CD4-positive, alpha-beta T cell treated with Interleukin-6 at 100 ng/mL for 8 hours (primary cell): ENCODE data around the gene ANKRD12.
A peak's percentile ranks its signal among the peaks of the same experiment; 100 is the strongest.
"Not testable (repeated sequence)": the region's sequence is repeated elsewhere in the genome, so short reads cannot be mapped to it uniquely, and the experiment has no call there.

Experiments used
- DNase-seq: peaks from one replicate; pipeline ENCODE4 v3.0.0-alpha.2; 2020; ENCODE audit warnings: mixed read lengths, low spot score

The ANKRD12 gene

DNA sequence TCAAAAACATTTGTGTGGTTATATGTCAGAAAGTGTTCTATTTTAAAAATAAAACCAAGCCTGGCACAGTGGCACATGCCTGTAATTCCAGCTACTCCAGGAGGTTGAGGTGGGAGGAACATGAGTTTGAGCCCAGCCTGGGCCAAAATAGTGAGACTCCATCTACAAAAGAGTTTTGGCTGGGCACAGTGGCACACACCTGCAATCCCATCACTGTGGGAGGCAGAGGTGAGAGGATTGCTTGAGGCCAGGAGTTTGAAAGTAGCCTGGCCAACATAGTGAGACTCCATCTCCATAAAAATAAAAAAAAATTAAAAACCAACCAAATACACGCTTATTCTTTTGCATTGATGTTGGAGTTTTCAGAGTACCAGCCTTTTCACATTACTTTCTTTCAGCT is 9.6 kb downstream of the ANKRD12 start:
- DNase-seq: no peak

DNA sequence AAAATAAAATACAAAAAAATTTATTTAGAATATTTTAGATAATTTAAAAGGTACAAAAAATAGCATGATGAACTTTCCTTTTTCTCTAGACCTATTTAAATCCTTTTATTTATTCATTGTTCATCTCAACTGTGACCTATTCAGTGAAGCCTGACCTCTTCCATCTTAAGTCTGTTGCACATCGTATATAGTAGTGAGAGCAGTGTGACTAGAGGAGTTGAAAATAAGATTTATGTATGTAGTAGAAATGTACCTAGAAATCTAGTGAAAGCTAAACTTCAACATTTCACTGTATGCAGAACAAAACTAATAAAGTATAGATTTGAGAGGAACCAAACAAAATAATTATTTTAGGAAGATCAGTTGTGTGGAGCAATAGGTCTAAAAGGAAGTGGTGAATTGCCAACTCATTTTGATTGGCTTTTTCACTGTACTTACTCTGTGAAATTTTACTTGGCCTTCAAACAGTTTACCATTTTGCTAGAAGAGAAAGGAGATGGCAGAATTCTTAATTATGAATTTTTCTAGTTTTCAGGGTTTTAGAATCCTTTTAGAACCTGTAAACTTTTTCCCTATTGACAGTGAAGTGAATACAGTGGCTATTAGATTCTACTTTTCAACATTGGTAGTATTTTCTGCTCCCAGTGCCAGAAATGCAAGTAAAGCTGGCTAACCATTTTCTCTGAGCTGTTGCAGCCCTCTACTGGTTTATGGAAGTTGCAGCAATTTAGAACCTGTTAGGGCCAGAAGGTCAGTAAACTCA is 11.0 kb downstream of the ANKRD12 start:
- peak; percentile 63 for DNase-seq

DNA sequence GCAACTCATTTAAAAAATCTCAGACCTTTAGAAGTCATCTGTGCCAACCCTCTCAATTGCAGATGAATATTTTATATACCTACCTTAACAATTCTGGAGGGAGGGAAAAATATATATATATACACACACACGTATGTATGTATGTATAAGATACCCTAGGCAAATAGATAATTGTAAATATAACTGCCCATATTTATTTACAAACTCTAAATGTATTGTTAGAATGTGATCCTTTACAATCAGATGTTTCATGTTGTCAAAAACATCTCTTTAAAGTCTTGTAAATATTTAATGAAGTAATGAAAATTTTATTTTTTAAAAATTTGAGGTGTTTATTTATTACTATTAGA is 11.6 kb downstream of the ANKRD12 start:
- DNase-seq: no peak

DNA sequence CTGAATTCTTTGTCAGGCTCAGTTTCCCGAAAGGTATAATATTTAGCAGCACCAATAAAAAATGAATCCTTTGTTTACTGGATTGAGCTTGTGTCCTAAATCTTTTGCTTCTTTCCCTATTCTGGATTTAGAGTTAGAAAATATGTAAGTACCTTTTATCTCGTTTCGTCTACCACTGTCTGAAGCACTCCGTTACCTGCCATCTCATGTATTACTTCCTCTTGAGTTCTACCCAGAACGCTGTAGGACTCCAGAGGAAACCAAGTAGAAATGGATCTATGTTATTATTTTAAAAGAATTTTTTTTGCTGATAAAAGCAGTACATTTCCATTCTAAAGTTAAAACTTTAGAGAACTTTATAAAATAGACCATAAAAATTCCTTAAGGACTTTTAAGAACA is 13.5 kb downstream of the ANKRD12 start:
- no peak for DNase-seq

DNA sequence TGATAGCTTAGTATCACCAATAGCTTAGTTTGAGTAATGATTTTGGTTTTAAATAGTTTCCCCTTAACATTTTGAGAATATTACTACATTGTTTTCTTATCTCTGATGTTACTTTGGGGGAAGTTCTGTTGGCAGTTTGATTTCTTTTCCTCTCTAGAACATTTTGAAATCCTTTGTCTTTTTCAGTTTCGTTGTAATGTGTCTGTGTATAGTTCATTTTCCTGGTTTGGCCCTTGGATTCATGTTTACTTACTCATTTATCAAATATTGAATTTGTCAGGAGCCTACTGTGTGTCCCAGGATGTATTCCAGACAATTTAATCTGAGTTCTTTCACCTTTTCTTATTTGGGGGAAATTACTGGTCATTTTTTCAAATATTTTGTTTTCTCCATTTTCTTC is 16.7 kb downstream of the ANKRD12 start:
- no peak for DNase-seq

DNA sequence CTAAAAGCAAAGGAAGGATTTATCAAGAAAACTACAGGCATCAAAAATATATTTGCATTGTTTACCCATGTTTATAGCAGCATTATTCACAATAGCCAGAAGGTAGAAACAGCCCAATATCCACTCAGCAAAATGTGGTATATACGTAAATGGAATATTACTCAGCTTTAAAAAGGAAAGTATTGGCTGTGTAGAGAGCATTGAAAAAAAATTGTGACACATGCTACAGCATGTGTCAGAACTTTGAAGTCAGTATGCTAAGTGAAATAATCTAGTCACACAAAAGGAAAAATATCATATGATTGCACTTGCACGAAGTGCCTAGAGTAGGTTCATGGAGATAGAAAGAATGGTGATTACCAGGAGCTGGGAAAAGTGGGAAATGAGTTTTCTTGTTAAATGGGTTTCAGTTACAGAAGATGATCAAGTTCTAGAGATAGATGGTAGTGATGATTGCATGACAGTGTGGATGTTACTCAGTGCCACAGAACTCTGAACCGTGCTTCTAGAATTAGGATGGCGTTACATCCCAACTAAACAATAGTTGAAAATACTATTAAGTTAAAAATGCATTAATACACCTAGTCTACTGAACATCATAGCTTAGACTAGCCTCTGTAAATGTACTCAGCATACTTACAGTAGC is 20.1 kb downstream of the ANKRD12 start:
- no peak for DNase-seq

DNA sequence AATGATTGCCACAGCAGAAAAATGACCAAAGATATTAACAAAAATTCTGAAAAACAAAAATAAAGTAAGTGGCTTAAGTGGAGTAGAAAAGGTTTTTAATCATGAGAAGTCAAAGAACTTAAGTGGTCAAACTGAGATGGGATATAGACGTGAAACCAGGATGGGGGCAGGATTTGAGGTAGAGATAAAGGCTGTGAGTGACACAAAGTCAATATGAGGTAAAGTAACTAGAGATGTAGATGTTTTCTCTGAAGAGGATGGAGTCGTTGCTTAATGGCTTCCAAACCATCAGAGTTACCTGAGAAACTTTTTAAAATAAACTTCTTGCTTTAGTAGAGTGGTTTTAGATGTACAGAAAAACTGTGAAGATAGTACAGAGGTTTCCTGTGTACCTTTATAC is 21.2 kb downstream of the ANKRD12 start:
- no peak for DNase-seq

DNA sequence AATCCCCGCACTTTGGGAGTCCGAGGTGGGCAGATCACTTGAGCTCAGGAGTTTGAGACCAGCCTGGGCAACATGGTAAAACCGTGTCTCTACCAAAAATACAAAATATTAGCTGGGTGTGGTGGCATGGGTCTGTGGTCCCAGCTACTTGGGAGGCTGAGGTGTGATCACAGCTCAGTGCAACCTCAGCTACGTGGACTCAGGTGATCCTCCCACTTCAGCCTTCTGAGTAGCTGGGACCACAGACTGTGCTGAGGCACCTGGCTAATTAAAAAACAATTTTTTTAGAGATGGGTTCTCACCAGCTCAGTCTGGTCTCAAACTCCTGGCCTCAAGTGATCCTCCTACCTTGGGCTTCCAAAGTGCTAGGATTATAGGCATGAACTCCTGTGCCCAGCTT is 23.4 kb downstream of the ANKRD12 start:
- DNase-seq: no peak

DNA sequence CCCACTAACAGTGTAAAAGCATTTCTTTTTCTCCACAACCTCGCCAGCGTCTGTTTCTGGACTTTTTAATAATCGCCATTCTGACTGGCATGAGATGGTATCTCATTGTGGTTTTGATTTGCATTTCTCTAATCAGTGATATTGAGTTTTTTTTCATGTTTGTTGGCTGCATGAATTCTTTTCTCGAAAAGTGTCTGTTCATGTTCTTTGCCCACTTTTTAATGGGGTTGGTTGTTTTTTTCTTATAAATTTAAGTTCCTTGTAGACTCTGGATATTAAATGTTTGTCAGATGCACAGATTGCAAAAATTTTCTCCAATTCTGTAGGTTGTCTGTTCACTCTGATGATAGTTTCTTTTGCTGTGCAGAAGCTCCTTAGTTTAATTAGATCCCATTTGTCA is 26.1 kb downstream of the ANKRD12 start:
- not testable (repeated sequence) for DNase-seq

DNA sequence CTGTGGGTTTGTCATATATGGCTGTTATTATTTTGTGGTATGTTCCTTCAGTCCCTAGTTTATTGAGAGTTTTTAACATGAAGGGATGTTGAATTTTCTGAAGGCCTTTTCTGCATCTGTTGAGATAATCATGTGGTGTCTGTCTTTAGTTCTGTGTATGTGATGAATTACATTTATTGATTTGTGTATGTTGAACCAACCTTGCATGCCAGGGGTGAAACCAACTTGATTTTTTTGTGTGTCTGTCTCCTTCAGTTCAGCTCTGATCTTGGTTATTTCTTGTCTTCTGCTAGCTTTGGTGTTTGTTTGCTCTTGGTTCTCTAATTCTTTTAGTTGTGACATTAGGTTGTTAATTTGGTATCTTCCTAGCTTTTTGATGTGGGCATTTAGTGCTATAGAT is 27.6 kb downstream of the ANKRD12 start:
- not testable (repeated sequence) for DNase-seq

DNA sequence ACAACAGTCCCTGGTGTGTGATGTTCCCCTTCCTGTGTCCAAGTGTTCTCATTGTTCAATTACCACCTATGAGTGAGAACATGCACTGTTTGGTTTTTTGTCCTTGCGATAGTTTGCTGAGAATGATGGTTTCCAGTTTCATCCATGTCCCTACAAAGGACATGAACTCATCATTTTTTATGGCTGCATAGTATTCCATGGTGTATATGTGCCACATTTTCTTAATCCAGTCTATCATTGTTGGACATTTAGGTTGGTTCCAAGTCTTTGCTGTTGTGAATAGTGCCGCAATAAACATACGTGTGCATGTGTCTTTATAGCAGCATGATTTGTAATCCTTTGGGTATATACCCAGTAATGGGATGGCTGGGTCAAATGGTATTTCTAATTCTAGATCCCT is 29.3 kb downstream of the ANKRD12 start:
- not testable (repeated sequence) for DNase-seq

DNA sequence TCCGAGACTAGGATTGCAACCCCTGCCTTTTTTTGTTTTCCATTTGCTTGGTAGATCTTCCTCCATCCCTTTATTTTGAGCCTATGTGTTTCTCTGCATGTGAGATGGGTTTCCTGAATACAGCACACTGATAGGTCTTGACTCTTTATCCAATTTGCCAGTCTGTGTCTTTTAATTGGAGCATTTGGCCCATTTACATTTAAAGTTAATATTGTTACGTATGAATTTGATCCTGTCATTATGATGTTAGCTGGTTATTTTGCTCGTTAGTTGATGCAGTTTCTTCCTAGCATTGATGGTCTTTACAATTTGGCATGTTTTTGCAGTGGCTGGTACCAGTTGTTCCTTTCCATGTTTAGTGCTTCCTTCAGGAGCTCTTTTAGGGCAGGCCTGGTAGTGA is 32.9 kb downstream of the ANKRD12 start:
- not testable (repeated sequence) for DNase-seq

DNA sequence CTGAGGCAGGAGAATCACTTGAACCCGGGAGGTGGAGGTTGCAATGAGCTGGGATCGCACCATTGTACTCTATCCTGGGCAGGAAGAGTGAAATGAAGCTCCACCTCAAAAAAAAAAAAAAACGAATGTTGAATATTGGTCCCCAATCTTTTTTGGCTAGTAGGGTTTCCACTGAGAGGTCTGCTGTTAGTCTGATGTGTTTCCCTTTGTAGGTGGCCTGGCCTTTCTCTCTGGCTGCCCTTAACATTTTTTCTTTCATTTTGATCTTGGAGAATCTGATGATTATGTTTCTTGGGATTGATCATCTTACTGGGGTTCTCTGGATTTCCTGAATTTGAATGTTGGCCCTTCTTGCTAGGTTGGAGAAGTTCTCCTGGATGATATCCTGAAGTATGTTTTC is 35.3 kb downstream of the ANKRD12 start:
- DNase-seq: not testable (repeated sequence)

DNA sequence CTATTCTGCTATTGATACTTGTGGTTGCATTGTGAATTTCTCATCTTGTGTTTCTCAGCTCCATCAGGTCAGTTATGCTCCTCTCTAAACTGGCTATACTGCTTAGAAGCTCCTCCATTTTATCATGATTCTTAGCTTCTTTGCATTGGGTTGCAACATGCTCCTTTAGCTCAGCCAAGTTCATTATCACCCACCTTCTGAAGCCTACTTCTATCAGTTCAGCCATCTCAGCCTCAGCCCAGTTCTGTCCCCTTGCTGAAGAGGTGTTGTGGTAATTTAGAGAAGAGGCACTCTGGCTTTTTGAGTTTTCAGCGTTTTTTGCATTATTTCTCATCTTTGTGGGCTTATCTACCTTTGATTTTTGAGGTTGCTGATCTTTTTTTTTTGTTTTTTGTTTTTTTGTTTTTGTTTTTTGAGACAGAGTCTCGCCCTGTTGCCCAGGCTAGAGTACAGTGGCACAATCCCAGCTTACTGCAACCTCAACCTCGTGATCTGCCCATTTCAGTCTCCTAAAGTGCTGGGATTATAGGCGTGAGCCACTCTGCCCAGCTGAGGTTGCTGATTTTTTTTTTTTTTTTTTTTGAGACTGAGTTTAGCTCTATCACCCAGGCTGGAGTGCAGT is 36.0 kb downstream of the ANKRD12 start:
- DNase-seq: no peak

DNA sequence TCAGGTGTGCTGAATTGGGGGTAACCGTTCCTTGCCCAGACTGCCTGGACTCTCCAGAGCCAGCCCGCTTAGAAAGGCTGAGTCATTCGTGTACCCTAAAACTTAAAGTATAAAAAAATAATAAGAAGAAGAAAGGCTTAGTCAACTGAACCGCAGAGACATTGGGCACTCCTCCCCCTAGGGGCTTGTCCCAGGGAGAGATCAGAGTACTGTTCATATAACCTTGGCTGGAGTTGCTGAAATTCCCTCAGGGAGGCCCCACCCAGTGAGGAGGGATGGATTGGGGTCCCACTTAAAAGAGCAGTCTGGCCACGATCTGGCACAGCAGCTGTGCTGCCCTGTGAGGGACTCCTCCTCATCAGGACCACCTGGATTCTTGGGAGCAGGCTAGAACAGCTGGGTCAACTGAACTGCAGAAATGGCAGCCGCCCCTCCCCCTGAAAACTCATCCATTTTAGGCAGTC is 37.2 kb downstream of the ANKRD12 start:
- DNase-seq: no peak

DNA sequence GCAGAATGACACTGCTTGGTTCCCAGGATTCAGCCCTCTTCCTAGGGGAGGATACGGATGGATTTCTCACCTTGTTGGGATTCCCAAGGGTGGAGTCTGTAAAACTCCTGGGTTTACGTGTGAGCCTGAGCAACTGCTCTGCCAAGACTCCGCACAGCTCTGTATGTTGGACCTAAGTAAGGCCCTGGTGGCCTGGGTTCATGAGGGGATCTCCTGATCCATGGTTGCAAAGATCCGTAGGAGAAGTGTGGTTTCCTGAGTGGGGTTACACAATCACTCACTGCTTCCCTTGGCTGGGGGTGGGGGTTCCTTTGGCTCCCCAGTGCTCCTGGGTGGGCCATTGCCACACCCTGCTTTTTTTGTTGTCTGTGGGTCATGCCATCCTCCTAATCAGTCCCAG is 37.7 kb downstream of the ANKRD12 start:
- no peak for DNase-seq

DNA sequence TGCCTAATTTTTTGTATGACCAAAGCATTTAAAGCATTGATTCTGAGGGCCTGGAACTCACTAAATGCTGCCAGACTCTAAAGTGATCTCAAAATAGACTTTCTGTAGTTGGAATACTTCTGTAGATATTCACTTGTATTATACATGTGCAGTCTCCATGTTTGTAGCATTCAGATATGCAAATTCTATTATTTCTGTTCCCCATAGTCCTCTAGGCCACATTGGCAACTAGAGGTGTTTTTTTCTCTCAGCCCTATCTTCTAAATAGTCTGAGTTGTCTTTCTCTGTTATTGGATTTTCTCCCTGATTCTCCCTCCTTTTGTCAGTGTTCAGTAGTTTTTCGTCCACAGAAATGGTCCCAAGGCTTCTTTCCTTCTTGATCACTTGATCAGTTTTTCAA is 38.5 kb downstream of the ANKRD12 start:
- DNase-seq: no peak

DNA sequence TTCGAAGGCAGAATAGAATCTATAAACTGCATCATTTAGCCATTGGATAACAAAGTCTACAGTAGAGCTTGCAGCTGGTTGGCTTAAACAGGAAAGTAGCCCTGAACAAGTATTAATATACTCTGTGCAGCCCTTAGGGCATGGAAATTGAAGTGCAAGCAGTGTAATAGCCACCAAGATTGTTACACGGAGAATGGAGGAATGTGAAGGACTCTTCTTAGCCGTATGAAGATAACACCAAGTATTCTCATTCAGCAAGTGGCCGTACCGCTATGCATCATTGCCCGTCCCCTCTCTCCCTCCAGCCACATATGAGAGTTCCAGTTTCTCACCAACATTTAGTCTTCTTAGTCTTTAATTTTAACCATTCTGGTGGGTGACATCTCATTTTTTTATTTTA is 40.5 kb downstream of the ANKRD12 start:
- no peak for DNase-seq

DNA sequence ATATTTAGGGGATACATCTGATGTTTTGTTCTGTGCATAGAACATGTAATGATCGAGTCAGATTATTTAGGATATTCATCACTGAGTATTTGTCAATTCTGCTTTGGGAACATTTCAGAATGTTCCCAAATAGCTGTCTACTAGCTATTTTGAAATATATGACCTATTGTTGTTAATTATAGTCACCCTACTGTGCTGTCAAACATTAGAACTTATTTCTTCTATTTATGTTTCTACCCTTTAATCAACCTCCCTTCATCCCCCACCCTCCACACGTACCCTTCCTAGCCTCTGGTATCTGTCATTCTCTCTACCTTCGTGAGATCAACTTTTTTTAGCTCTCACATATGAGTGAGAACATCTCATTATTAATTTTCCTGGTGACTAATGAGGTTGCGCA is 40.9 kb downstream of the ANKRD12 start:
- no peak for DNase-seq

DNA sequence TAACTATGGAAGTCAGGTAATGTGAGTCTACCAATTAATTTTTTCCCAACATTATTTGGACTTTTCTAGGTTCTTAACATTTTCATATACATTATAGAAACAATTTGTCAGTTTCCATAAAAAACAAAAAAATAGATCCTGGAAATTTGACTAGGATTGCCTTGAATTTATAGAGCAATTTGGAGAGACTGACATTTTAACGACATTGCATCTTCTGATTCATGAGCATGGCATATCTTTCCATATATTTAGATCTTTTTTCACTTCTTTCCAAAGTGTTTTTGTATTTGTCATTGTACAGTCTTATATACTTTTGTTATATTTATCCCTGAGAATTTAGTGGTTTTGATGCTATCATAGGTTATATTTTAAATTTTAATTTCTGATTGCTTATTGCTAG is 42.0 kb downstream of the ANKRD12 start:
- DNase-seq: no peak

DNA sequence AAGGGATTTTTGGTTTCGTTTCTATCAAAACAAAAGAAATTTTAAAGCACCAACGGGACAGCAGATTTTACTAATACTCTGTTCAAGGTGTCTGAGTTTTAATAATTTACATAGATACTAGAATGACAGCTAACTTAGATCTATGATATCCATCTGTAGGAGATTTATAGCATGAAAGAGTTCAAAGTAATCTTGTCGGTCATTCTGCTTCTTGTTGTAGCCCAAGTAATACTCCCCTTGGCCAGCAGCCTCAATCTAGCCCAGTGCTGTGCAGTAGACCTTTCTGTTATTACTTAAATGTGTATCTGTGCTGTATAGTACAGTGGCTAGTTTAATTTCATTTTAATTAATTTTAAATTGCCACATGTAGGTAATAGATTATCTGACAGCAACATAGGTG is 44.7 kb downstream of the ANKRD12 start:
- DNase-seq: no peak

DNA sequence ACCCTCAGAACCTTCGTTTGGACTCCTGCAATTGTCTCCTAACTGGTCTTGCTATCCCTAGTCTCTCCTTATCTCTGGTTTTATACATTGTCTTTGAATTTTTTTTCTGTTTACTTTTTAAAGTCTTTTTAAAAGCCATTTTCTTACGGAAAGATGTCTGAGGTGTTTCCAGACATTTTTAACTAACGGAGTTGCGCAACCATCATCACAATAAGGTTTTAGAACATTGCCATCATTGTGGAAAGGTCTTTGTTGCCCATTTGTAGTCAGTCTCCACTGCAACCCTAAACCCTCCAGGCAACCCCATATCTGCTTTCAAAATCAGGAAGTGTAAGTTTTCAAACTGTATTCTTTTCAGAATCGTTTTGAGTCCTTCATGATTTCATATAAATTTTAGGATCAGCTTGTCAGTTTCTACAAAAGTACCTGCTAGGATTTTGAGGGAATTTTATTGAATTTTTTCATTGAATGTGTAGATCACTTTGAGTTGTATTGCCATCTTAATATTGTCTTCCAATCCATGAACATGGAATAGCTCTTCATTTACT is 46.3 kb downstream of the ANKRD12 start:
- DNase-seq: no peak

DNA sequence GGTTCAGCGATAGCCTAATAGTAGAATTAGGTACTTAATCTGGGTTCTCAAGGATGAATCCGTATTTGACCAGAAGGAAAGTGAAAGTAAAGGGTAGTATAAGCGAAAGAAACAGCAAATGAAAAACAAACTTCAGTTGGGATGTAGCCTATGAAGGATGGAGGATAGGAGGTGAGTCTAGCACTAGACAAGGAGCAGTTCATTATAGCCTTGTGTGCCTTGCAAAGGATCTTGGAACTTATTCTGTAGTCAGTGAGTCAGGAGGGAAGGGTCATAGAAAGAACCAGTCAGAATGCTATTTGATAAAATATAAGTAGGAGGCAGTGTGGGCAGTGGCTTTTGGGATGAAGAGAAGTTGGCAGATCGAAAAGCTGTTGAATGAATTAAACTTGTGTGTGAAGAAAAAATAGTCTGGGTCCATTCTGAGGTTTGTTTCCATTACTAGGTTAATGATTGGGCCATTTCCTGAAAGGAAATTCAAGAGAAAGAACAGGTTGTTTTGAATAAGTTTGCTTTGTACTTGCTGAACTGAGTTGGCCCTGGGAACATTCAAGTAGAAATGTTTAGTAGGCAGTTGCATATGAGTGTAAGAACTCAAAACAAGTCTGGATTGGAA is 48.5 kb downstream of the ANKRD12 start:
- DNase-seq: no peak
